GM12892 (cell line): Measurements from ENCODE around the gene HIVEP3.

Experiments
- DNase-seq: peaks from one replicate; pipeline ENCODE4 v3.0.0; 2011; ENCODE audit not compliant: insufficient read length
- FAIRE-seq: peaks from 2 replicates; lab custom pipeline; 2011; peaks lifted over from hg19 to GRCh38; lab: Jason Lieb, UNC
- POLR2A ChIP-seq: IDR thresholded peaks from 2 replicates; pipeline ENCODE4 v1.6.1; 2011; ENCODE audit warnings: low read depth, low read length, control low read depth
- POLR2AphosphoS5 ChIP-seq: IDR thresholded peaks from 2 replicates; pipeline ENCODE4 v1.6.1; 2011; ENCODE audit warnings: low read depth, low read length, control low read depth
- TAF1 ChIP-seq: IDR thresholded peaks from 2 replicates; pipeline ENCODE4 v1.6.1; 2011; ENCODE audit warnings: low read depth, mild to moderate bottlenecking, control low read depth, low read length, borderline replicate concordance

Gene HIVEP3

DNA sequence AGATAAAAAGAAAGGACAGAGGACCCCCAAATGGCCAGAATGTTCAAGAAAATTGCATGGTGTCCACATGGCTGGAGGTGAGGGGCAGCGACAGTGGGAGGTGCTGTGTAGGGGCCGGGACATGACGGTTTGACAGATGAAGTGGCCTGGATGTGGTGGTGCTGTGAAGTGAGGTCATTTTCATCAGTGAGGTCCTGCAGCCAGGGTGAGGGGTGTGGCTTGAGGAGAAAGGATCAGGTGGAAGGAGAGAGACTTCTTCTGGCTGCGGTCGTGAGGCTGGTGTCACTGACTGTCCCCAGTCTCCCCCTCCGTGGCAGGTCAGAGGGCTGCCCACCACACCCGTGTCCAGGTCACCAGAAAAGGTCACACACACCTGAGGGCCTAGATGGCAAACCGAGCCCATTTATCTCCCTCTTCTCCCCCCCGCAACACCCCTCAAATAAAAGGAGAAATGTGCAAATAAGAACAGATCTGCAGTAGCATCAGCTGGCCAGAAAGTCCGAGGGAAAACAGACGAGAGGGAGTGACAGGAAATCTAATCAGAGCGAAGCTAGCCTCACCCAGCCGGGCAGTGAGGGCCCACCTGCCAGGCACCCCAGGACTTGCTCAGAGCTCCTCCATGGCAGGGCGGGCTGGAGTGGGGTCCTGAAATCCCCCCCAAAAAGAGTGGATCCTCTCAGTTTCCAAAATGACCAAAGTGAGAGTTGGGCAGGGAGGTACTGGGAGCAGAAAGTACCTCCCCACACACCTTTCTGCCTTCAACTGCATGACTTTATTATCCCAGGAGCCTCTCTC is 285.7 kb downstream of the HIVEP3 start:
- TF ChIP-seq TAF1 (no peak), POLR2A (no peak), POLR2AphosphoS5 (no peak)
- no peak for DNase-seq
- no peak for FAIRE-seq

DNA sequence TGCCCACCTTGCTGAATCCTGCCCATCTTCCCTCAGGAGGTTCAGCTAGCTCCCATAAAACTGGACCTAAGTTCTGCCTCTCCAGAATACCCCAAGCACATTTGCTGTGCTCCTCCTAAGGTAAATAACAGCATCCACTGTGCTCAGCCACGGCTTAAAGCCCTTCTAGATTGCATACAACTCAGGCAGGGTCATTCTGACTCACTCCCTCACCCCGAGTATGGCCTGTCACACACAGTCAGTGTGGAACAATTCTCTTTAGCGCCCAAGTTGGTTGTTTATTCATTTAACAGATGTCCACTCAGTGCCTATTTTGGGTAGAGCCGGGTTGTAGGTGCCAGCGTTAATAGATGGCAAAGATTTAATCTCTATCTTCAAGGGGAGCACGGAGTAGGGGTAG is 286.8 kb downstream of the HIVEP3 start:
- no peak for TF ChIP-seq POLR2A
- no peak for TF ChIP-seq POLR2AphosphoS5
- no peak for TF ChIP-seq TAF1
- peak; percentile 44 for FAIRE-seq
- no peak for DNase-seq

DNA sequence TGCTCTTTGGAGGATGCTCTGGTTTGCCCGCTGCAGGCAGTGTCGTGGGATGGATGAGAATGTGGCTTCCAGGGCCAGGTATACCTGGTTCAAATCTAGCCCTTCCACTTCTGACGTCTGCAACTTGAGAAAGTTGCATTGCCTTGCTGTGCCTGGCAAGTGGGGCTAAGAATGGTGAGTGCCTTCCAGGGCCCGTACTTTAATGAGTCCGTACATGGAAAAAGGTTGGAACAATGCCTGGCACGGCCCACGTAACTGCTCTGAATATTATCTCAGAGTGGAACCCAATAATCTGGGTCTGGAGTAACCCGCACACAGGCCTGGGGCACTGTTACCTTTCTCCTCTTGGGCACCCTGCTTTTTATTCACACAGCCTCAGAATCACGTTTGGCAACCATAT is 287.6 kb downstream of the HIVEP3 start:
- DNase-seq, result no peak
- no peak for FAIRE-seq
- no peak for TF ChIP-seq TAF1
- no peak for TF ChIP-seq POLR2AphosphoS5
- no peak for TF ChIP-seq POLR2A

DNA sequence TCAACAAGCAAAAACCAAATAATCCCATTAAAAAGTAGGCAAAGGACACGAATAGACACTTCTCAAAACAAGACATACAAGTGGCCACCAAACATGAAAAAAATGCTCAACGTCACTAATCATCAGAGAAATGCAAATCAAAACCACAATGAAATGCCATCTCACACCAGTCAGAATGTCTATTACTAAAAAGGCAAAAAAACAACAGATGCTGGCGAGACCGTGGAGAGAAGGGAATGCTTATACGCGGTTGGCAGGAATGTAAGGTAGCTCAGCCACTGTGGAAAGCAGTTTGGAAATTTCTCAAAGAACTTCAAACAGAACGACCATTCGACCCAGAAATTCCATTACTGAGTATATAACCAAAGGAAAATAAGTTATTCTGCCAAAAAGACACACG is 289.2 kb downstream of the HIVEP3 start:
- TF ChIP-seq POLR2A (no peak), TAF1 (no peak), POLR2AphosphoS5 (no peak)
- no peak for DNase-seq
- FAIRE-seq, result peak; percentile 83

DNA sequence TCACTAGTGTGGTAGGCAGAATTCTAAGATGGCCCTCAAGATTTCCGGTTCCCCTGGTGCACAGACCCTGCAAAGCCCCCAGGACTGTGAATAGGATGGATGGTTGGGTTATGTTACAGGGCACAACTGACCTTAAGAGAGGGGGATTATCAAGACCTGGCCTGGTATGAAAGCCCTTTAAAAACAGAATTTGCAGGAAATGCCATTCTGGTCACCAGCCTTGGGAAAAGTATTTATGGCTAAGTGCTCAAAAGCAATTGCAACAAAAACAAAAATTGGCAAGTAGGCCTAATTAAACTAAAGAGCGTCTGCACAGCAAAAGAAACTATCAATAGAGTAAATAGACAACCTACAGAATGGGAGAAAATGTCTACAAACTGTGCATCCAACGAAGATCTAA is 289.6 kb downstream of the HIVEP3 start:
- FAIRE-seq (no peak), DNase-seq (no peak)
- TF ChIP-seq POLR2A, result no peak
- TF ChIP-seq POLR2AphosphoS5, result no peak
- TF ChIP-seq TAF1, result no peak

DNA sequence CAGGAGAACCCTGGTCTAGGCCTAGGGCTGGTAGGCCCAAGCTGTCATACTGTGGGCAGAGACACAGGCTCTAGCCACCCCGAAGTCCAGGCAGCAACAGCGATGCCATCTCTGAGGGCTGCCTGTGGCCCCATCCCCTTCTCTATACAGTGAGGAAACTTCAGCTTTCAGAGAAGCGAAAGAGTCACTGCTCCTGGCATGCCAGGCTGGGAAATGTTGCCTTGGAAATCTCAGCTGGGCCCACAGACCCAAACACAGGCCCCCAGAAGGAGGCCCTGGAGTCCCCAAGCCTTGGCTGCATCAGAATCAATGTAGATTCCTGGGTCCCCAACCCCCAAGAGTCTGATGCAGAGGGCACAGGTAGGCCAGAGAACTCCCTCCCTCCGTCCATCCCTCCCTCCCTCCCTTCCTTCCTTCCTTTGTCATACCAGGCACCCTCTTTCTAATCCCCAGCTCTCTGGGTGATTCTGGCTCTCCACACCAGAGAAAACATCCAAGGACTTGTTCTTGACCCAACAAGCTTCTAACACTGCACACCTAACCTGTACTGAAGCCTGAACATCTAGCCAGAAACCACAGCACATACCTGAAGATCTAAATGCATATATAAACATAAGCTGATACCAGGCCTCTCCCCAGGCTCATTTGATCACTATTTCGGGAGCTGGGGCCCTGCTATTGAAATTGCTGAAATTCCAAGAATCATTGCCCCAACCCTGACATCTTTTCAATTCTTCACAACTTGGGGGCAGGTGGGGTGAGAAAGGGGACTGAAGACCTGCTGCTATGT is 291.0 kb downstream of the HIVEP3 start:
- TF ChIP-seq POLR2AphosphoS5, result no peak
- TF ChIP-seq TAF1, result no peak
- TF ChIP-seq POLR2A, result no peak
- DNase-seq (no peak), FAIRE-seq (no peak)

DNA sequence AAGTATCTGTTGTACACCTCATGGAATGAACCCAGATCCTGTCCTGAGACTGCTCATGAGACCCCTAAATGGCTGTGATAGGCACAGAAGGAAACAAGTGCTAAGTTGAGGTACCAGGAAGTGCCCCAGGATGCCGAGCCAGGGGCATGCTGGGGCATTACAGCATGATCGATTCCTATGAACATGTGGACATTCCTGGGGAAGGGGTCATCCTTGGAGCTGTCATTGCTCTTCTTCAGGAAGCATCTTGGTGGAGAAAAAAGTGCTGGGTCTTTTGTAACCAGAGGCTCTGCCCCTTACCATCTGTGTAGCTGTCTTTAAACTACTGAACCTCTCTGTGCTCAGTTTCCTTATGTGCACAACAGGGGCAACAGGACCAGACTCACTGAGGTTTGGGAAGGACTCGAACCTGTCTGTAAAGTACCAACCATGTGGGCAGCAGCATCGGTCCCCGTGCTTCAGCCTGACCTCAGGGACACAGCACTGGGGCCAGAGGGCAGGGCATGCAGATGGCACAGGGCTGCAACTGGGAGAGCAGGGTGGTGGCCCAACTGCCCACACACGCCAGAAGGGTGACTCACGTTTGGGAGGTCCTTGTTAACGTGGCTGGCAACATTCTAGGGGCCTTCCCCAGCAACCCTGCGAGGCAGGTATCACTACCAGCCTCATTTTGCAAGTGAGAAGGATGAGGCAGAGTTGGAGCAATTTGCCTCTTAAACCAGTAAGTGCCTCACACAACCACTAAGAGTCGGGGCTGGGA is 291.9 kb downstream of the HIVEP3 start:
- TF ChIP-seq TAF1, result no peak
- TF ChIP-seq POLR2A, result no peak
- no peak for TF ChIP-seq POLR2AphosphoS5
- no peak for DNase-seq
- FAIRE-seq, result peak; percentile 90

DNA sequence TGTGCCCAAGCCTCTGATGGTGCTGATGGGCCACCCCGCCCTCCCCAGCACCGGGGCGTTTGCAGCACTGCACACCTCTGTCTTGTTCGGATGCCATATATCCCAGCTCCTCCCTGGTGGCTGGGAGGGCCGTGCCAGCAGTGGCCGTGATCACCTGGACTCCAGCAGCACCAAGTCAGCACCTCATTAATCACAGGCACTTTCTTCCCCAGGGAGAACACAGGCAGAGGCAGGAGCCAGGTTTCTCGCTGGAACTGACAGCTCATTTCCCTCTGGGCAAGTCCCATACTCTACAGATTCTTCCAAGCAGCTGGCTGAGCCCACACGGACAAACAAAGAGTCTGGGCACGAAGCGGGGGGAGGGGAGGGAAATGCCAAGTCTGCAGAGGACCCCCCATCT is 292.6 kb downstream of the HIVEP3 start:
- DNase-seq (no peak), FAIRE-seq (no peak)
- TF ChIP-seq POLR2AphosphoS5 (no peak), POLR2A (no peak), TAF1 (no peak)

DNA sequence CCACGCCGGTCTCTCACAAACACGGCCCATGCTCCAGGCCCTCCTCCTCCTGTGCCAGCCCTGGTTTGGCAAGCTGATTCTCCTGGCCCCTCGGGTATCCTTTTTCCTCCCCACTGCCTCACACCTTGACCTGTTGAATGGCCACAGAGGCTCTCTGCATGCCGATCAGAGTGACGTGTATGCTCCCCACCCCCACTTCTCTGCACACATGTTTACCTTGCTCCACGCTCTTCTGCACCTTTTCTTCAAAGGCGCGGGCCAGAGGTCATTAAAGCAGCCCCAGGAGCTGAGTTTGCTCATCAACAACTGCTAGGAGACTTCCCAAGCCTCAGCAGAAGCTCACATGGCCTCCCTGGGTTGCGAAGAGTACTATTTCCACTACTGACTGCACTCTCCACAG is 295.0 kb downstream of the HIVEP3 start:
- FAIRE-seq (no peak), DNase-seq (no peak)
- TF ChIP-seq POLR2A (no peak), POLR2AphosphoS5 (no peak), TAF1 (no peak)

DNA sequence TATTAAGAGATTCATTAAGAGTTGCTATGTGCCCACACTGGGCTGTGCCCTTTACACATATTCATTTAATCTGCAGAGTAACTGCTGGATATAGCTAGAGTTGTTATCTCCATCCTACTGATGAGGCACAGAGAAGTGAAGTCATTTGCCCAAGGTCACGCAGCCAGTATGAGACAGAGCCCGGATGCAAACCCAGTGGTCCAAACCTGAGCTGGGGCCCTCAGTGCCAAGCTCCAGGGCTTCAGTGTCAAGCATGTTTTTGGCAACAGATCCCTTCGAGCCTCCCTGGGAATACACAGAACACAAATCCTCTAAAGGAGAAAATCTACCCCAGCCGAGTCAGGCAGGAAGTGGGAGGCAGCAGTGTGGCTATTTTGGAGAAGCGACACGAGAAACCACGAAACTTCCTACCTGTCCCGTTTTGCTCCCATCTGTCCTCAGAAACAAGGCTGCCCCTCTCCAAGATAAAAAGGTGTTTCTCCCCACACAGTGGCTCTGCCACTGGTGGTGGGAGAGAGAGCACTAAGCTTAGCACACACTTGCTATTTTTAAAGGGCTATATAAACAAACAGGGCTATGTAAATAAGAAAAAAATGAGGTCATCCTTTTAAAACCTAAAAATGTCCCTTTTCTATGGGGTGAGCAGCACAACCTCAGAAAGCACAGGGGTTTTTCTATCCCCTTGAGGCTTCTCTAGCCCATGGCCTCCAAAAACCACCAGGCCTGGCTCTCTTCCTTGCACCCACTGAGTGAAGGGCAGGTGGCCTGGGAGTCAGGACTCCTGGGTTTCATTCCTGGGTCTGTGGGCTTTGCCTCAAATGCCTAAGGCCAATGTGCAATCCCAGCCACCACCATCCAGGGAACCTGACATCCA is 295.6 kb downstream of the HIVEP3 start:
- TF ChIP-seq POLR2AphosphoS5 (no peak; the same call in 1 of the 2 replicates), POLR2A (peak; percentile 53; the same call in 1 of the 2 replicates)
- peak; percentile 52 for DNase-seq
- peak; percentile 93 for FAIRE-seq

DNA sequence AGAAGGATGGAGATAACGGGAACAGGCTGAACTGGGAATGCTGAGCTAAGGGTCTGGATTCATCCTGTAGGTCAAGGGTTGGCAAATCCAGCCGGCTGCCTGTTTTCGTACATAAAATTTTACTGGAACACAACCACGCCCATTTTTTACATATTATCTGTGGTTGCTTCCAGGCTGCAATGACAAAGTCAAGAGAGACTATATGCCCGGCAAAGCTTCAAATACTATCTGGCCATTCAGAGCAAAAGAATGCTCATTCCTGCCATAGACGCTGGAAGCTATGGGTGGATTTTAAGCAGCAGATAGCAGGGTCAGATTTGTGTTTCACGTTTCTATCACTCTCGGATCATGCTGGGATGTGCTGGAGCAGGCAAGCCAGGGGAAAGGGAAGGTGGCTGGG is 296.3 kb downstream of the HIVEP3 start:
- TF ChIP-seq TAF1, result no peak
- no peak for TF ChIP-seq POLR2A
- TF ChIP-seq POLR2AphosphoS5, result no peak
- DNase-seq, result no peak
- FAIRE-seq, result no peak
